IPS-20b (cell line): ENCODE data around the gene LDHA.

Experiments used
- H3K27ac ChIP-seq: one replicate; pipeline ENCODE4 v1.5.1; 2013; ENCODE audit warnings: low read length
- H3K27me3 ChIP-seq: 2 replicates; pipeline ENCODE4 v1.6.1; 2013; ENCODE audit warnings: mild to moderate bottlenecking, low read length, inconsistent platforms; ENCODE audit not compliant: insufficient read depth
- H3K36me3 ChIP-seq: 2 replicates; pipeline ENCODE4 v1.6.1; 2013; ENCODE audit warnings: low read depth, mild to moderate bottlenecking, inconsistent platforms, low read length, moderate library complexity; ENCODE audit not compliant: insufficient read depth
- H3K4me1 ChIP-seq: 2 replicates; pipeline ENCODE4 v1.6.1; 2013; ENCODE audit warnings: mild to moderate bottlenecking, control low read depth, inconsistent platforms, low read length, moderate library complexity; ENCODE audit not compliant: insufficient read depth
- H3K4me3 ChIP-seq: 2 replicates; pipeline ENCODE4 v1.5.1; 2013; ENCODE audit warnings: mild to moderate bottlenecking, low read length, inconsistent platforms
- H3K9ac ChIP-seq: 2 replicates; pipeline ENCODE4 v1.6.1; 2013; ENCODE audit warnings: low read depth, mild to moderate bottlenecking, inconsistent platforms, low read length, moderate library complexity
- H3K9me3 ChIP-seq: 2 replicates; pipeline ENCODE4 v1.6.1; 2013; ENCODE audit warnings: mild to moderate bottlenecking, low read depth, low read length, inconsistent platforms; ENCODE audit not compliant: insufficient read depth

Gene LDHA

DNA sequence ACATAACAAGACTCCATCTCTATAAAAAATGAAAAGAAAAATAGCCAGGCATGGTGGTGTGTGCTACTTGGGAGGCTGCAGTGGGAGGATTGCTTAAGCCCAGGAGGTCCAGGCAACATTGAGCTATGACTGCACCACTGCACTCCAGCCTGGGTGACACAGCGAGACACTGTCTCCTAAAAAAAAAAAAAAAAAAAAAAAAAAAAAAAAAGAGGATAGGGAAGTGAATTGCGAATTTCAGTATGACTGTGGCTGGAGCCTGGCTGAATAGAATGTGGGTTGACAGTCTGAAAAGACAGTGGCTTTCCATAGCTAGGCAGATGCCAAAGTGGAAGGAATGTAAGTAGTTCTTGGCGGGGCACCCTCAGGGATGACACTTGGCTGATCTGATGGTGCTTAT, 54.9 kb downstream of the LDHA start:
- Histone ChIP-seq H3K4me3 (no peak overlapping the region), H3K4me1 (no peaks in the 10 kb centered on the region), H3K9me3 (no peaks in the 10 kb centered on the region), H3K27ac (no peak overlapping the region), H3K36me3 (no peaks in the 10 kb centered on the region), H3K27me3 (no peaks in the 10 kb centered on the region), H3K9ac (no peak overlapping the region)

GRCh38 chr11:18452927-18453326, 58.6 kb downstream of the LDHA start:
- Histone ChIP-seq H3K4me3 (no peak overlapping the region), H3K36me3 (no peaks in the 10 kb centered on the region), H3K4me1 (no peaks in the 10 kb centered on the region), H3K27me3 (no peaks in the 10 kb centered on the region), H3K9me3 (no peaks in the 10 kb centered on the region), H3K27ac (no peak overlapping the region), H3K9ac (no peak overlapping the region)

- Histone ChIP-seq H3K9ac (no peak within 1 kb of the TSS), H3K27ac (no peak within 1 kb of the TSS), H3K27me3 (no peaks in the 10 kb centered on the region), H3K36me3 (no peaks in the 10 kb centered on the region), H3K4me1 (no peaks in the 10 kb centered on the region), H3K4me3 (no peak within 1 kb of the TSS), H3K9me3 (no peaks in the 10 kb centered on the region)
Measured at GRCh38 chr11:18455686-18456372, 61.5 kb downstream of the LDHA start, which contains the start of gene LDHAL6A. Gene LDHAL6A, plus strand, starts transcription at chr11:18455856. Its CDS starts 825 bp downstream, at chr11:18456681.

DNA sequence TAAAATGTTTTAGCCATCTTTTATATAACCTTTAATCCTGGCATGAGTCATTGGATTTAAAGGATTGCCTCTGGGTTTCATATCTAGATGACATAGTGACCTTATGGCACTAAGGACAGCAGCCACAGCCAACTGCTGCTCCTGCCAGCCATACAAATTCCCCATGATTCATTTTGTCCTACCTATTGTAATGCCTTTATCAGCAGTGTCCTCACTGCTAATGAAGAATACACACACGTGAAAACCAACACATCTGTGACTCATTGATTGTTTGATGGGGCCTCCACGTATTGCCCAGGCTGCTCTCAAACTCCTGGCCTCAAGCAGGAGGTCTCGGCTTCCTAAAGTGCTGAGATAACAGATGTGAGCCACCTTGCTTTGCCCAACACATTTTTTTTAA, 63.1 kb downstream of the LDHA start:
- no peaks in the 10 kb centered on the region for H3K27me3 ChIP-seq

More for the DNA sequence above, 63.1 kb downstream of the LDHA start:
- Histone ChIP-seq H3K4me1 (no peaks in the 10 kb centered on the region), H3K27ac (no peak overlapping the region), H3K9me3 (no peaks in the 10 kb centered on the region), H3K36me3 (no peaks in the 10 kb centered on the region), H3K9ac (no peak overlapping the region), H3K4me3 (no peak overlapping the region)
